Bone marrow (tissue), 2 donors: ENCODE results near the gene PAQR4.
A peak's percentile ranks its signal among the peaks of the same experiment; 100 is the strongest.

Experiments used
- DNase-seq, 2 donors: peaks; one replicate each; lab custom pipeline; 2025; lab: John Stamatoyannopoulos, UW

Gene PAQR4

DNA sequence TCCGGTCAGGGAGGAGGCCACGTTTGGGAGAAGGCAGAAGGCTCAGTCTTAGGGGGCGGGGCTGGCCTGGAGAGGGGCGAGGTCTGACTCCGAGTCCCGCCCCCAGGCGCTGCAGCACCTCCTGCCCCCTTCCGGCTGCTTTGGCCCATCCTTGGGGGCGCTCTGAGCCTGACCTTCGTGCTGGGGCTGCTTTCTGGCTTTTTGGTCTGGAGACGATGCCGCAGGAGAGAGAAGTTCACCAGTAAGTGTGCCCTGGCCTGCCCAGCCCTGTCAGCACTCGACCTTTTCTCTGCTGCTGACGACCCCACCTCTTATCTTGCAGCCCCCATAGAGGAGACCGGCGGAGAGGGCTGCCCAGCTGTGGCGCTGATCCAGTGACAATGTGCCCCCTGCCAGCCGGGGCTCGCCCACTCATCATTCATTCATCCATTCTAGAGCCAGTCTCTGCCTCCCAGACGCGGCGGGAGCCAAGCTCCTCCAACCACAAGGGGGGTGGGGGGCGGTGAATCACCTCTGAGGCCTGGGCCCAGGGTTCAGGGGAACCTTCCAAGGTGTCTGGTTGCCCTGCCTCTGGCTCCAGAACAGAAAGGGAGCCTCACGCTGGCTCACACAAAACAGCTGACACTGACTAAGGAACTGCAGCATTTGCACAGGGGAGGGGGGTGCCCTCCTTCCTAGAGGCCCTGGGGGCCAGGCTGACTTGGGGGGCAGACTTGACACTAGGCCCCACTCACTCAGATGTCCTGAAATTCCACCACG lies 52.5 kb downstream of the PAQR4 start:
- DNase-seq: peak; percentile 57 to 63

DNA sequence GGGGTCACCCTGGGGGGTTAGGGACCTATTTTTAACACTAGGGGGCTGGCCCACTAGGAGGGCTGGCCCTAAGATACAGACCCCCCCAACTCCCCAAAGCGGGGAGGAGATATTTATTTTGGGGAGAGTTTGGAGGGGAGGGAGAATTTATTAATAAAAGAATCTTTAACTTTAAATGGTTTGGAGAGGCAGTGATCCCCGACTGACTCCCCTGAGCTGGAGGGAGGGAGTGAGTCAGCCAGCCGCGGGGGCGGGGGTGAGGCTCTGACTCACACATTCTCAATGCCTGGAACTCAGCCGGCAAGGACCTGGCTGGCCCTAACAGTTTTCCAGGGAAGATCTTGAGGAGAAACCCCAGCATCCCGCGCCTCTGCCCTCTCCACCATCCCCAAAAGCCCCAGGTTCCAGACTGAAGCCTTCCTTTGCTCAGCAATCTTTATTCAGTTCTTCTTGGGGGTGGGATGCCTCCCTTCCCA lies 53.1 kb downstream of the PAQR4 start:
- DNase-seq: peak; percentile 56 to 58

DNA sequence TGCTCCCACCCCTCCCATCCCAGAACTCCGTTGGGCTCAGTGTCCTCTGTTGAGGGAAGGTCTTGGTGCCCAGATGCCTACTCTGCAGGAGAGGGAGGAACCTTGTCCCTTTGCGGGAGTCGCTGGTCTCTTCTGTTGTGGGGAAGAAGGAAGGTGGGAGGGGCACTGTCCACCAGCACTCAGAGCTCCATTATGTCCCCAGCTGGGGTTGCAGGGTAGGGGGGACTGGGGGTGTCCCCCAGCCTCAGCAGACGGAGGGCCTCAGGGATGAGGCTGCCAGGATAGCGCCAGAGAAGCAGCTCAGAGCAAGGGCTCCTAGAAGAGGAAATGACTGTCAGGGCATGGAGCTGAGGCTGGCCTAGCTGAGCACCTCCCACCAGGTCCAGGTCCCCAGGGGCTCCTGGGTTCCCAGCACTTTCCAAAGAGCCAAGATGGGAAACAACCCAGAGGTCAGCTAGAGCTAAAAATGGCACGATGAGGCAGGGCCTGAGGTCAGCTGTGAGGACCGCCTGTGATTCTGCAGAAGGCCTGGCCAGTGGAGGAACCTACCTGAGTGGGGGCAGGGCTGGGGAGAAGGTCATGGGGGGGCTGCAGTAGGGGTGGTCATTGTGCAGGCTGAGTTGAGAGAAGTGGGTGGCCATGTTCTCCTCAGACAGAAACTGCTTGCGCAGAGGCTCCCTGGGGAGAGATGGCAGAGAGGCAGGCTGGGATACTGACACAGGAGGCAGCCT lies 53.7 kb downstream of the PAQR4 start:
- DNase-seq: no peak
